Measurements from ENCODE around the gene PDE4D. TPM values are rescaled to one million over a fixed set of nuclear protein-coding genes. Genes with fewer than 3 reads are reported as not detected.

Gene PDE4D
- total and polyA plus RNA-seq, 10 of the 15 experiments (the other 5 are each of a cell fraction or from before 2014, with no cell fraction given) = 0.87 to 4.1 (median 2.2) TPM

DNA sequence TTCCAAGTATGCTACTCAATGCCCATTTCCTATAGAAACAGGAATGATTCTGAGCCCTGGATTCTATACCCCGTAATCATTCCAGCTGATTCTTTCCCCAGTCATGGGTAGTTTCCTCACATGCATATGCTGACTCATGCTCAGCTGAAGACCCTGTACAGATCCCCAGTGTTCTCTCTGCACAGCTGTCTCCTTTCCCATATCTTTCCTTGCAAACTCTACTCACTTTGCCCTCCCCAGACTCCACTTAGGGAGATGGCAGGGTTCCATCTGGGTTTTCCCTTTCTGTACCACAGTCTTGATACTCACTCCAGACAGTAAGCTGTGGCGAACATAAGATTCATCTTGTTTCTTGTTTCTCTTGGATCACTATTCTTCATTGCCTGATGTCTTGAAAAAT, 953.1 kb downstream of the PDE4D start:
- H3K4me3 ChIP-seq = no peak overlapping the region
- ATAC-seq (no peak), DNase-seq (ENCODE audit: low read depth, low spot score) (no peak), FAIRE-seq (no peak)
- H3K27ac ChIP-seq (ENCODE audit: control insufficient read depth, insufficient read depth) = no peak overlapping the region
- ChIA-PET RAD21 (ENCODE audit: unreplicated experiment) (interaction anchor here (1.4 kb wide), 1 partner anchor 25 kb away, joined by 4 read pairs; no protein-coding TSS in a partner anchor), POLR2A (no interaction called here), SMC1A (ENCODE audit: uncharacterized antibody, unreplicated experiment) (no interaction called here), CTCF (interaction anchor here (1.1 to 1.8 kb wide), 2 partner anchors 54 to 94 kb away, joined by 3 to 9 read pairs; no protein-coding TSS in a partner anchor)
- no peaks in the 10 kb centered on the region for H3K36me3 ChIP-seq (ENCODE audit: control insufficient read depth in 2 of 2, insufficient read depth in 2 of 2, low read length in 1 of 2)
- 3% methylated on average over 2 of the region's 2 CpGs for WGBS (ENCODE audit: insufficient coverage, insufficient replicate concordance, low lambda C conversion rate, missing lambda C conversion rate)
- BruUV-seq (replicated peaks) = no TSS peak
- no peaks in the 10 kb centered on the region for H3K79me2 ChIP-seq (ENCODE audit: control insufficient read depth, insufficient read depth, low read length)
- no peaks in the 10 kb centered on the region for H3K4me1 ChIP-seq (ENCODE audit: control insufficient read depth, insufficient read depth, low read length)
- H3K4me2 ChIP-seq (ENCODE audit: control insufficient read depth, insufficient read depth) = no peak overlapping the region
- no peaks in the 10 kb centered on the region for H3K27me3 ChIP-seq (replicated peaks in 1 of 2; ENCODE audit: control insufficient read depth in 2 of 2, insufficient read depth in 2 of 2, low read length in 1 of 2)
- no peaks in the 10 kb centered on the region for H4K20me1 ChIP-seq (ENCODE audit: control insufficient read depth, insufficient read depth)
- H2AFZ ChIP-seq (ENCODE audit: control insufficient read depth, low read depth, low read length) = no peak overlapping the region
- in situ Hi-C loops (cut with MboI) (no loop called here), intact Hi-C loops (cut with micrococcal nuclease; ENCODE audit: unreplicated experiment) (no loop called here)
- H3K9ac ChIP-seq (ENCODE audit: control insufficient read depth, insufficient read depth, low read length) = no peak overlapping the region
- H3K9me3 ChIP-seq (replicated peaks; ENCODE audit: control insufficient read depth, insufficient read depth, low read length) = no peaks in the 10 kb centered on the region
- no peak for TF ChIP-seq CREB1 (IDR thresholded peaks at IDR 0.05; ENCODE audit: low read depth)
- TF ChIP-seq, protein P1, sequence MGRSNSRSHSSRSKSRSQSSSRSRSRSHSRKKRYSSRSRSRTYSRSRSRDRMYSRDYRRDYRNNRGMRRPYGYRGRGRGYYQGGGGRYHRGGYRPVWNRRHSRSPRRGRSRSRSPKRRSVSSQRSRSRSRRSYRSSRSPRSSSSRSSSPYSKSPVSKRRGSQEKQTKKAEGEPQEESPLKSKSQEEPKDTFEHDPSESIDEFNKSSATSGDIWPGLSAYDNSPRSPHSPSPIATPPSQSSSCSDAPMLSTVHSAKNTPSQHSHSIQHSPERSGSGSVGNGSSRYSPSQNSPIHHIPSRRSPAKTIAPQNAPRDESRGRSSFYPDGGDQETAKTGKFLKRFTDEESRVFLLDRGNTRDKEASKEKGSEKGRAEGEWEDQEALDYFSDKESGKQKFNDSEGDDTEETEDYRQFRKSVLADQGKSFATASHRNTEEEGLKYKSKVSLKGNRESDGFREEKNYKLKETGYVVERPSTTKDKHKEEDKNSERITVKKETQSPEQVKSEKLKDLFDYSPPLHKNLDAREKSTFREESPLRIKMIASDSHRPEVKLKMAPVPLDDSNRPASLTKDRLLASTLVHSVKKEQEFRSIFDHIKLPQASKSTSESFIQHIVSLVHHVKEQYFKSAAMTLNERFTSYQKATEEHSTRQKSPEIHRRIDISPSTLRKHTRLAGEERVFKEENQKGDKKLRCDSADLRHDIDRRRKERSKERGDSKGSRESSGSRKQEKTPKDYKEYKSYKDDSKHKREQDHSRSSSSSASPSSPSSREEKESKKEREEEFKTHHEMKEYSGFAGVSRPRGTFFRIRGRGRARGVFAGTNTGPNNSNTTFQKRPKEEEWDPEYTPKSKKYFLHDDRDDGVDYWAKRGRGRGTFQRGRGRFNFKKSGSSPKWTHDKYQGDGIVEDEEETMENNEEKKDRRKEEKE (IDR thresholded peaks at IDR 0.05) = no peak
- TF ChIP-seq, protein P2, sequence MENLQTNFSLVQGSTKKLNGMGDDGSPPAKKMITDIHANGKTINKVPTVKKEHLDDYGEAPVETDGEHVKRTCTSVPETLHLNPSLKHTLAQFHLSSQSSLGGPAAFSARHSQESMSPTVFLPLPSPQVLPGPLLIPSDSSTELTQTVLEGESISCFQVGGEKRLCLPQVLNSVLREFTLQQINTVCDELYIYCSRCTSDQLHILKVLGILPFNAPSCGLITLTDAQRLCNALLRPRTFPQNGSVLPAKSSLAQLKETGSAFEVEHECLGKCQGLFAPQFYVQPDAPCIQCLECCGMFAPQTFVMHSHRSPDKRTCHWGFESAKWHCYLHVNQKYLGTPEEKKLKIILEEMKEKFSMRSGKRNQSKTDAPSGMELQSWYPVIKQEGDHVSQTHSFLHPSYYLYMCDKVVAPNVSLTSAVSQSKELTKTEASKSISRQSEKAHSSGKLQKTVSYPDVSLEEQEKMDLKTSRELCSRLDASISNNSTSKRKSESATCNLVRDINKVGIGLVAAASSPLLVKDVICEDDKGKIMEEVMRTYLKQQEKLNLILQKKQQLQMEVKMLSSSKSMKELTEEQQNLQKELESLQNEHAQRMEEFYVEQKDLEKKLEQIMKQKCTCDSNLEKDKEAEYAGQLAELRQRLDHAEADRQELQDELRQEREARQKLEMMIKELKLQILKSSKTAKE (IDR thresholded peaks at IDR 0.05; ENCODE audit: low read depth, poor library complexity, severe bottlenecking) = no peak
- TF ChIP-seq, protein P3, sequence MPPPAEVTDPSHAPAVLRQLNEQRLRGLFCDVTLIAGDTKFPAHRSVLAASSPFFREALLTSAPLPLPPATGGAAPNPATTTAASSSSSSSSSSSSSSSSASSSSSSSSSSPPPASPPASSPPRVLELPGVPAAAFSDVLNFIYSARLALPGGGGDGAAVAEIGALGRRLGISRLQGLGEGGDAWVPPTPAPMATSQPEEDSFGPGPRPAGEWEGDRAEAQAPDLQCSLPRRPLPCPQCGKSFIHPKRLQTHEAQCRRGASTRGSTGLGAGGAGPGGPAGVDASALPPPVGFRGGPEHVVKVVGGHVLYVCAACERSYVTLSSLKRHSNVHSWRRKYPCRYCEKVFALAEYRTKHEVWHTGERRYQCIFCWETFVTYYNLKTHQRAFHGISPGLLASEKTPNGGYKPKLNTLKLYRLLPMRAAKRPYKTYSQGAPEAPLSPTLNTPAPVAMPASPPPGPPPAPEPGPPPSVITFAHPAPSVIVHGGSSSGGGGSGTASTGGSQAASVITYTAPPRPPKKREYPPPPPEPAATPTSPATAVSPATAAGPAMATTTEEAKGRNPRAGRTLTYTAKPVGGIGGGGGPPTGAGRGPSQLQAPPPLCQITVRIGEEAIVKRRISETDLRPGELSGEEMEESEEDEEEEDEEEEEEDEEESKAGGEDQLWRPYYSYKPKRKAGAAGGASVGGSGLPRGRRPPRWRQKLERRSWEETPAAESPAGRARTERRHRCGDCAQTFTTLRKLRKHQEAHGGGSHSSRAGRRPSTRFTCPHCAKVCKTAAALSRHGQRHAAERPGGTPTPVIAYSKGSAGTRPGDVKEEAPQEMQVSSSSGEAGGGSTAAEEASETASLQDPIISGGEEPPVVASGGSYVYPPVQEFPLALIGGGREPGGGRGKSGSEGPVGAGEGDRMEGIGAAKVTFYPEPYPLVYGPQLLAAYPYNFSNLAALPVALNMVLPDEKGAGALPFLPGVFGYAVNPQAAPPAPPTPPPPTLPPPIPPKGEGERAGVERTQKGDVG (CRISPR knock-in tag; IDR thresholded peaks at IDR 0.05) = no peak
- TF ChIP-seq PAX5 (IDR thresholded peaks at IDR 0.05; ENCODE audit: borderline replicate concordance, low read depth, low read length) = no peak
- TF ChIP-seq, protein P4, sequence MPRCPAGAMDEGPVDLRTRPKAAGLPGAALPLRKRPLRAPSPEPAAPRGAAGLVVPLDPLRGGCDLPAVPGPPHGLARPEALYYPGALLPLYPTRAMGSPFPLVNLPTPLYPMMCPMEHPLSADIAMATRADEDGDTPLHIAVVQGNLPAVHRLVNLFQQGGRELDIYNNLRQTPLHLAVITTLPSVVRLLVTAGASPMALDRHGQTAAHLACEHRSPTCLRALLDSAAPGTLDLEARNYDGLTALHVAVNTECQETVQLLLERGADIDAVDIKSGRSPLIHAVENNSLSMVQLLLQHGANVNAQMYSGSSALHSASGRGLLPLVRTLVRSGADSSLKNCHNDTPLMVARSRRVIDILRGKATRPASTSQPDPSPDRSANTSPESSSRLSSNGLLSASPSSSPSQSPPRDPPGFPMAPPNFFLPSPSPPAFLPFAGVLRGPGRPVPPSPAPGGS (IDR thresholded peaks at IDR 0.05; ENCODE audit: borderline replicate concordance, insufficient read depth, low read depth, low read length, poor library complexity, severe bottlenecking) = no peak
- TF ChIP-seq WRNIP1 (IDR thresholded peaks at IDR 0.05; ENCODE audit: borderline replicate concordance, low read depth, low read length) = no peak
- TF ChIP-seq, protein P5, sequence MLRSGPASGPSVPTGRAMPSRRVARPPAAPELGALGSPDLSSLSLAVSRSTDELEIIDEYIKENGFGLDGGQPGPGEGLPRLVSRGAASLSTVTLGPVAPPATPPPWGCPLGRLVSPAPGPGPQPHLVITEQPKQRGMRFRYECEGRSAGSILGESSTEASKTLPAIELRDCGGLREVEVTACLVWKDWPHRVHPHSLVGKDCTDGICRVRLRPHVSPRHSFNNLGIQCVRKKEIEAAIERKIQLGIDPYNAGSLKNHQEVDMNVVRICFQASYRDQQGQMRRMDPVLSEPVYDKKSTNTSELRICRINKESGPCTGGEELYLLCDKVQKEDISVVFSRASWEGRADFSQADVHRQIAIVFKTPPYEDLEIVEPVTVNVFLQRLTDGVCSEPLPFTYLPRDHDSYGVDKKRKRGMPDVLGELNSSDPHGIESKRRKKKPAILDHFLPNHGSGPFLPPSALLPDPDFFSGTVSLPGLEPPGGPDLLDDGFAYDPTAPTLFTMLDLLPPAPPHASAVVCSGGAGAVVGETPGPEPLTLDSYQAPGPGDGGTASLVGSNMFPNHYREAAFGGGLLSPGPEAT (IDR thresholded peaks at IDR 0.05; ENCODE audit: low read depth) = no peak

All from GM12878 (cell line).